Measurements from ENCODE around the gene PDE3A.

- TF ChIP-seq CTCF (conservative IDR thresholded peaks at IDR 0.05; ENCODE audit: low read length) = no peak
- TF ChIP-seq EZH2phosphoT487 (IDR thresholded peaks at IDR 0.05; ENCODE audit: borderline replicate concordance) = no peak
Measured at GRCh38 chr12:20546267-20546666, 177.9 kb downstream of the PDE3A start.

Data from Loucy (cell line).